ENCODE measurements around the gene CDC42BPG. TPM values are rescaled to one million over a fixed set of nuclear protein-coding genes. Genes with fewer than 3 reads are reported as not detected.

The CDC42BPG gene
- total RNA-seq, 4 donors from 2014 or later = 0.33 to 0.46 (median 0.39) TPM; not detected in 1

DNA sequence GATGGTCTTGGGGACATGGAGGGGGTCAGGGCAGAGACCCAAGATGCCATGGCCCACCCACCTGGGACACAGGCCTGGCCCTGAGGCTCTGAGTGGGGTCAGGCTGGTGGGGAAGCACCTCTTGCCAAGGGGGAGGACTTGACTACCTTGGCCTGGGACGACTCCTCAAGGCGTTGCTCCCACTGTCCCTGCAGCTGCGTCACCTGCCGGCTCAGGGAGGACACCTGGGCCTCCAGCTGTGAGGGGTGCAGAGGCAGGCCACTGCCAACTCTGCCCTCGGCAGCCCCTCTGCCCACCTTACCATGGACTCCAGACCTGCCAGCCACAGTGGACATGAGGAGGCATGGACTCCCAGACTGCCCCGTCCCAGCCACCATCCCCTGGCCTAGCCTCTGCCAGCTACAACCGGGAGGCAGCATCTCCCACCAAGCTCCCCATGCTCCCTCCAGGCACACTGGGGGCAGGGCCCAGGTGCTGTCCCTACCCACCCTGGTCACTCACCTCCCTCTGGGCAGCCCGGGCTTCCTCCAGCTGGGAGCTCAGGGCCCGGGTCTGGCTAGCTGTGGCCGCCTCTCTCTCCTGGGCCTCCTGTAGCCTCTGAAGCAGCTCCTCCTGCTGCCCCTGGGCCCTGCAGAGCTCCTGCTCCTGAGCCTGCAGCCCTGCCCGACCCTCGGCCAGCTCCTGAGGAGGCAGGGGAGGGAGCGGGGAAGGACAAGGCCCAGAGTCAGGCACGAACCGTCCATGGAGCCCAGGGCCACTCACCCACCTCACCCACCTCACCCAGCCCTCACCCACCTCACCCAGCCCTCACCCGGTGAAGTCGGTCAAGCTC is 8.6 kb downstream of the CDC42BPG start:
- no peak for TF ChIP-seq POLR2AphosphoS5 (IDR thresholded peaks at IDR 0.05)
- TF ChIP-seq, protein P1, sequence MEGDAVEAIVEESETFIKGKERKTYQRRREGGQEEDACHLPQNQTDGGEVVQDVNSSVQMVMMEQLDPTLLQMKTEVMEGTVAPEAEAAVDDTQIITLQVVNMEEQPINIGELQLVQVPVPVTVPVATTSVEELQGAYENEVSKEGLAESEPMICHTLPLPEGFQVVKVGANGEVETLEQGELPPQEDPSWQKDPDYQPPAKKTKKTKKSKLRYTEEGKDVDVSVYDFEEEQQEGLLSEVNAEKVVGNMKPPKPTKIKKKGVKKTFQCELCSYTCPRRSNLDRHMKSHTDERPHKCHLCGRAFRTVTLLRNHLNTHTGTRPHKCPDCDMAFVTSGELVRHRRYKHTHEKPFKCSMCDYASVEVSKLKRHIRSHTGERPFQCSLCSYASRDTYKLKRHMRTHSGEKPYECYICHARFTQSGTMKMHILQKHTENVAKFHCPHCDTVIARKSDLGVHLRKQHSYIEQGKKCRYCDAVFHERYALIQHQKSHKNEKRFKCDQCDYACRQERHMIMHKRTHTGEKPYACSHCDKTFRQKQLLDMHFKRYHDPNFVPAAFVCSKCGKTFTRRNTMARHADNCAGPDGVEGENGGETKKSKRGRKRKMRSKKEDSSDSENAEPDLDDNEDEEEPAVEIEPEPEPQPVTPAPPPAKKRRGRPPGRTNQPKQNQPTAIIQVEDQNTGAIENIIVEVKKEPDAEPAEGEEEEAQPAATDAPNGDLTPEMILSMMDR (IDR thresholded peaks at IDR 0.05) = no peak
- TF ChIP-seq POLR2A (IDR thresholded peaks at IDR 0.05; ENCODE audit: low read depth) = no peak
- TF ChIP-seq EP300 (IDR thresholded peaks at IDR 0.05) = no peak
- Histone ChIP-seq H3K27me3 (no peaks in the 10 kb centered on the region), H3K36me3 (no peaks in the 10 kb centered on the region), H3K9me3 (no peaks in the 10 kb centered on the region), H3K4me1 (no peaks in the 10 kb centered on the region), H3K27ac (replicated peaks in 1 of 4) (no peak overlapping the region), H3K4me3 (no peak overlapping the region)
- intact Hi-C loops (cut with DNase I) = no loop called here
- DNase-seq (ENCODE audit: extremely low spot score) = no peak
- WGBS = 91% methylated on average over 11 of the region's 17 CpGs

DNA sequence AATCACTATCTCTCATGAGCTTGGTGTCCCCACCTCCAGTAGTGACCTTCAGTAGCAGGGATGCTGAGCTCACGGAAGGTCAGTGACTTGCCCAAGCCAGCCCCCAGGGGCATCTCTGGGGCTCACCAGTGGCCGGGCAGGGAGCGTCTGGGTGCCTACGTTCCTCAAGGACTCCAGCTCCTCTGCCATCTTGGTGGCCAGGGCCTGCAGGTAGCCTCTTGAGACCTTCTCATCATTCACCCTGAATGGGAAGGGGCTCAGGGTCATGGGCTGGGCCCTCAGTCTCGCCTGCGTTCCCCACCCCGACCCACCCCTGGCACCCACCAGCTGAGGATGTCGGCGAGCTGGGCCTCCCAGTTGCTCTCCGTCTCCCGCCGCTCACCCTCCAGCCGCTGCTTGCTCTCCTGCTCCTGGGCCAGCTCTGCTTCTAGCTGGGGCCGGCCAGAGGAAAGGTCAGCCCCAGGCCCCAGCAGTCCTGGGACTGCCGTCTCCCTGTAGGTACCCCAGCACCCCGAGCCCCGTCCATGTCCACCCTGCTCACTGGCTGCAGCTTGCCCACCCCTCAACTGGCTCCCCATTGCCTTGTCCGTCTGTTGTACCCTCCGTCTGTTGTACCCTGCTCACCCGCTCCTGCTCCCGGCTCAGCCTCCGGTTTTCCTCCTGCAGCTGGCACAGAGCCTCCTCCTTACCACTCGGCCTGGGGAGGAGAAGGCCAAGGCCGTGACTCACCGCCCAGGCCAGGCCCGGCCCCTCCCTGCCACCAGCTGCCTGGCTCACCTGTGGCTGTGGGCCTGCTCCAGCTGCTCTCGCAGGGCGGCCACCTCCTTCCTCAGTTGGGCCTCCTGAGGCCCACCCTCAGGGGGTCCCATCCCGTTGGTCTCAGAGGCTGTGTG is 9.5 kb downstream of the CDC42BPG start:
- no peak for DNase-seq (ENCODE audit: extremely low spot score)
- Histone ChIP-seq H3K4me1 (no peaks in the 10 kb centered on the region), H3K27ac (replicated peaks in 1 of 4) (no peak overlapping the region), H3K36me3 (no peaks in the 10 kb centered on the region), H3K9me3 (no peaks in the 10 kb centered on the region), H3K27me3 (no peaks in the 10 kb centered on the region), H3K4me3 (no peak overlapping the region)
- intact Hi-C loops (cut with DNase I) = no loop called here
- WGBS = 87% methylated on average over 22 of the region's 29 CpGs
- TF ChIP-seq EP300 (IDR thresholded peaks at IDR 0.05) = no peak
- TF ChIP-seq POLR2AphosphoS5 (IDR thresholded peaks at IDR 0.05) = no peak
- TF ChIP-seq, protein P1 (IDR thresholded peaks at IDR 0.05) = no peak
- TF ChIP-seq POLR2A (IDR thresholded peaks at IDR 0.05; ENCODE audit: low read depth) = no peak

DNA sequence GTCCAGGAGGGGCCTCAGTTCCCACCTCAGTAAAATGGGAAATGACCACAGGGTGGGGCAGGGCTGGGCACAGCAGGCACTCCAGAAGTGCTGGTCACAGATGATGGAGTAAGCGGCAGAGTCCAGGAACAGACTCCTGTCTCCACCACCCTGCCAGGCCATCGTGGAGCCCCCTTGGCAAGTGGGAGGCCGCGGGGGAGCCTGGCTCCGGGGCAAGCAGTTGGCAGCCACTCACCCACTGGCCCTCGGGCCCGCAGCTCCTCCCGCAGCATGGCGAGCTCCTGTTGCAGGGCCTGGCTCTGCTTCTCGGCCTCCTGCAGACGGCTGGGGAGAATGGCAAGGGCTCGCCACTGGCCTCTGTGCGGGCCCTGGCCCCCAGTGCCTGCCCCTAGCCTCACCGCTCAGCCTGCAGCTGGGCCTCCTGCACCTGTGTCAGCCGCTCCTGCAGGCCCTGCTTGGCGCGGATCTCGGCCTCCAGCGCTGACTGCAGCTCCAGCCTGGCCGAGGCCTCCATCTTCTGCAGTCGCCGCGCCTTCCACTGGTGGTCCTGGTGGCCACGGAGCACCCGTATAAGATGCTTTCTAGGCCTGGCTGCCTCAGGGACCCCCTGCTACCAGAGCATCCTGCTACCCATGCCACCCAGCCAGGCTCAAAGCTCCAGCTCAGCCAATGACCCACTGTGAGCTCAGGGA is 10.3 kb downstream of the CDC42BPG start:
- Histone ChIP-seq H3K4me3 (no peak overlapping the region), H3K4me1 (no peaks in the 10 kb centered on the region), H3K9me3 (no peaks in the 10 kb centered on the region), H3K36me3 (no peaks in the 10 kb centered on the region), H3K27ac (replicated peaks in 1 of 4) (no peak overlapping the region), H3K27me3 (no peaks in the 10 kb centered on the region)
- intact Hi-C loops (cut with DNase I) = no loop called here
- TF ChIP-seq POLR2AphosphoS5 (IDR thresholded peaks at IDR 0.05) (no peak), EP300 (IDR thresholded peaks at IDR 0.05) (no peak), POLR2A (IDR thresholded peaks at IDR 0.05; ENCODE audit: low read depth) (no peak)
- TF ChIP-seq, protein P1 (IDR thresholded peaks at IDR 0.05) = no peak
- 80% methylated on average over 1 of the region's 25 CpGs for WGBS
- DNase-seq (ENCODE audit: extremely low spot score) = no peak

DNA sequence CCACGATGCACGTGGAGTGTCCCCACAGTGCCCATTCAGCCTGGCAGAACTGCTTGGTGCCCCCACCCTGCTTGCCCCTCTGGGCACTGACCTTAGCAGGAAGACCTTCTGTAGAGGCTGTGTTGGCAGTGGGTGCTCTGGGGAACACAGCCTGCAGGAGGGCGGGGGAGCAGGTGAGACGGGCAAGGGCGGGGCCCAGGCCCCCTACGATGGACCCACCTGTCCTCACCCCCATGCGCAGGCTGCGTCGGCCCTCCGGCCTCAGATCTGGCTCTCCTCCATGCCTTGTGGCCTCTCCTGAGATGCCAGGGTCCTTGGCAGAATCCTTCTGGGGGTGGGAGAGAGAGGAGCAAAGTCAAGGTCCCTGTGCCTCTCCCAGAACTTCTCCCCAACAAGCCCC is 10.9 kb downstream of the CDC42BPG start:
- Histone ChIP-seq H3K9me3 (no peaks in the 10 kb centered on the region), H3K27me3 (no peaks in the 10 kb centered on the region), H3K27ac (replicated peaks in 1 of 4) (no peak overlapping the region), H3K36me3 (no peaks in the 10 kb centered on the region), H3K4me1 (no peaks in the 10 kb centered on the region), H3K4me3 (no peak overlapping the region)
- TF ChIP-seq, protein P1 (IDR thresholded peaks at IDR 0.05) = no peak
- TF ChIP-seq EP300 (IDR thresholded peaks at IDR 0.05) (no peak), POLR2A (IDR thresholded peaks at IDR 0.05; ENCODE audit: low read depth) (no peak), POLR2AphosphoS5 (IDR thresholded peaks at IDR 0.05) (no peak)
- WGBS = 88% methylated on average over 8 of the region's 10 CpGs
- no peak for DNase-seq (ENCODE audit: extremely low spot score)
- intact Hi-C loops (cut with DNase I) = no loop called here

Measured in esophagus muscularis mucosa (tissue), 4 donors.